ENCODE measurements around the gene AGPAT1. TPM values are rescaled to one million over a fixed set of nuclear protein-coding genes. Genes with fewer than 3 reads are reported as not detected.

Gene AGPAT1
- total RNA-seq, 1 experiment from 2014 or later: 37.8 TPM

DNA sequence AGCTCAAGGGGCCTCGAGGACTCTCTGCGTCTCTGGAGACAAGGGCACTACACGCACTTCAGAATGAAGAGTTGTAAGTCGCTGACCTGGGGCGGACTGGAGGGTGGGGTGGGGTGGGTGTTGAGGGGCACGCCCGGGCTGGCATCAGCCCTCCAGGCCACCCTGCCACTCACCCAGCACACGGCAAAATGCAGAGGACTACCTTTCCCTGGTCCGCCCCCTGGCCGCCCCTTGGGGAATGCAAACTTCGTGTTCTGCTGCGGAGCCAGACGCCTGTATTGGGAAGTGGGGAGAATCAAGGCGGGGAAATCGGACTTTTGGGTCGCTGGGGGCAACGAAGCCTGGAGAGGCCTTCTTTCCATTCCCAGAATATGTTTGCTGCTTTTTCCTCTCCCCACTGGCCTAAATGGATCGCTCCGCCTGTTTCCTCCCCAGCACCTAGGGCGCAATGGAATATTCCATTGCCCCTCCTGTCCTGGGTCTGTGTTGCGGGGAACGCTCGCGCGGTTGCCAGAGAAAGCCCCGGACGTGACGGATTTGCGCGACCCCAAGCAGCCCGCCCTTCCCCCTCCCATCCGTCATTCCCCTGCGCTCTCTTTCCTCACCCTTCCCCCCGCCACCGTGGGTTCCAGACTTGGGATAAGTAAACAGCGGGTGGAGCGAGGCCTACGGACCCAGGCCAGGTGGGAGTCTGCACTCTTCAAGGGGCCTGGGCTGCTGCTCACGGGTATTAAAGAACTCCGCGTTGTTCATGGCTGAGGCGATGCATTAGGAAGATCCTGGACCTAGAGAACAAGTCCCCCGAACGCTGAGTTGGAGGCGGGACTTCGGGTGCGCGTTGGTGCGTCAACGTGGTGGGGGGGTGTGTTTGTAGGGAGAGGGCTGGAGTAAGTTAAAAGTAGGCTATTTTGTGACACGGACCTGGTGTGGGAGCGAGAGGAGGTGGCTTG lies 22.0 kb downstream of the AGPAT1 start, which contains the start of gene PPT2:
TSS of gene PPT2 (plus strand) at position 578 of the 950 bp plus-strand sequence. CDS start 454 bp downstream, outside the sequence.
- CTCF ChIA-PET: interaction anchor here (0.6 to 1.1 kb wide), 10 partner anchors 8 to 1495 kb away, joined by 3 to 6 read pairs (median 4); partner anchors contain the start of gene EGFL8
- Mint-ChIP-seq H3K27me3 (ENCODE audit: insufficient read depth, unreplicated experiment) (no peaks in the 10 kb centered on the region), H3K36me3 (ENCODE audit: insufficient read depth, unreplicated experiment) (peaks cover 17% of the 10 kb centered on the region), H3K4me1 (ENCODE audit: insufficient read depth, unreplicated experiment) (peaks cover 18% of the 10 kb centered on the region), H3K9me3 (ENCODE audit: unreplicated experiment) (no peaks in the 10 kb centered on the region), H3K27ac (ENCODE audit: low read depth, unreplicated experiment) (peak within 1 kb of the TSS; percentile 83), H3K4me3 (ENCODE audit: unreplicated experiment) (peak within 1 kb of the TSS; percentile 86)
- TSS peak; percentile 46 for BruUV-seq (replicated peaks)
- TF ChIP-seq CTCF (IDR thresholded peaks at IDR 0.05; ENCODE audit: unreplicated experiment): no peak
- peak; percentile 79 for DNase-seq (ENCODE audit: unreplicated experiment)
- intact Hi-C loops (cut with micrococcal nuclease): loop anchor here (1.0 to 10.0 kb wide), 4 partner anchors 23 to 179 kb away; partner anchors contain the start of gene DXO
- POLR2A ChIA-PET: interaction anchor here (0.5 to 1.1 kb wide), 5 partner anchors 13 to 1273 kb away, joined by 3 to 6 read pairs (median 3); partner anchors contain the start of gene FKBPL

- Mint-ChIP-seq H3K27ac (ENCODE audit: low read depth, unreplicated experiment) (no peak overlapping the region), H3K4me3 (ENCODE audit: unreplicated experiment) (peak overlapping the region; percentile 86), H3K36me3 (ENCODE audit: insufficient read depth, unreplicated experiment) (peaks cover 16% of the 10 kb centered on the region), H3K9me3 (ENCODE audit: unreplicated experiment) (no peaks in the 10 kb centered on the region), H3K4me1 (ENCODE audit: insufficient read depth, unreplicated experiment) (peaks cover 18% of the 10 kb centered on the region), H3K27me3 (ENCODE audit: insufficient read depth, unreplicated experiment) (no peaks in the 10 kb centered on the region)
- ChIA-PET CTCF (interaction anchor here (1.1 kb wide), 1 partner anchor 36 kb away, joined by 4 read pairs; no protein-coding TSS in a partner anchor), POLR2A (interaction anchor here (0.5 to 1.0 kb wide), 4 partner anchors 12 to 1274 kb away, joined by 3 to 9 read pairs (median 4); no protein-coding TSS in a partner anchor)
- no peak for TF ChIP-seq CTCF (IDR thresholded peaks at IDR 0.05; ENCODE audit: unreplicated experiment)
- intact Hi-C loops (cut with micrococcal nuclease): loop anchor here (10.0 kb wide), 1 partner anchor 178 kb away; the partner anchor contains the start of gene DXO
- no TSS peak for BruUV-seq (replicated peaks)
- no peak for DNase-seq (ENCODE audit: unreplicated experiment)
Measured at GRCh38 chr6:32152769-32153563, 22.9 kb downstream of the AGPAT1 start.

DNA sequence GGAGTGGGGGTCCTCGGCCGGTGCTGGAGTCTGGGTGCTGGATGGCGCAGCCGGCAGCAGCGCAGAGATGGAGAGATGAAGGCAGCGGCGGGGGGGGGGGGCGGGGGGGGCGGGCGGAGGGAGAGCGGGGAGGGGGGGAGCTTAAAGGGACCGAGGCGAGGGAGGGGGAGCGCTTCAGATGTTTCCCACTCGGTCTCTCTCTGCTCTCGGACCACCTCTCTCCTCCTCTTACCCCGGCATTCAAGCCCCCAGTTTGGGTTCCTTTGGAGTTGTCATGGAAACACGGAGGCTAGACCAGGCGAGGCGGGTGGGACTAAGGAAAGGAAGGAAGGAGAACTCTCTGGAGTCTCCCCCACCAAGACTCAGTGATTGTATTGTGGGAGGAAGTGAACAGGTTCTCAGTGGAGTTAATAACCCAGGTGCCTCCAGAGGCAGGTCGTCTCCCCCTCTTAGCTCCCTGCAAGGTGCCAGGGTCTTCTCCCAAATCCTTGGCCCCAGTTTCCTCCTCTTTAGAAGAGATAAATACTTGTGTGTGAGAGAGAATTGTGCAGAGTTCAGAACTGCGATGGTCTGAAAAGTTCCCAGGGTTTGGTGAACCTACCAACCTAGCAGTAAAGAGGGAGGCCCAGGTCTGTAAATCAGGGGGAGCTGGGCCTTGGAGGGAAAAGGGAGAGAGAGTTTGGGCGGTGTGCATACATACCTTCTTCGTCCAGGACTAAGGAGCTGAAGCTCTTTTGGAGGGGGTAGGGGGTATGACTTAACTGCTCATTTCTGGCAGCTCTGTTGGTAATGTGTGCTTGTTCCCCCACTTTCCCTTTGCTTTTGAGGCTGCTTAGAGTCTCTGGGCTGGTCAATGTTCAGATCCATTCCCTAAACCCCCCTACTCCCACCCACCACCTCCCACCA lies 23.8 kb downstream of the AGPAT1 start, which contains the start of gene PRRT1:
TSS of gene PRRT1 (minus strand) at position 77 of the 906 bp plus-strand sequence. CDS start 112 bp downstream, outside the sequence.
- BruUV-seq (replicated peaks): no TSS peak

More for the DNA sequence above, 23.8 kb downstream of the AGPAT1 start, which contains the start of gene PRRT1:
- Mint-ChIP-seq H3K4me1 (ENCODE audit: insufficient read depth, unreplicated experiment) (peaks cover 18% of the 10 kb centered on the region), H3K36me3 (ENCODE audit: insufficient read depth, unreplicated experiment) (peaks cover 10% of the 10 kb centered on the region), H3K9me3 (ENCODE audit: unreplicated experiment) (no peaks in the 10 kb centered on the region), H3K4me3 (ENCODE audit: unreplicated experiment) (no peak within 1 kb of the TSS), H3K27me3 (ENCODE audit: insufficient read depth, unreplicated experiment) (no peaks in the 10 kb centered on the region), H3K27ac (ENCODE audit: low read depth, unreplicated experiment) (no peak within 1 kb of the TSS)
- POLR2A ChIA-PET: interaction anchor here (0.6 kb wide), 1 partner anchor 36 kb away, joined by 9 read pairs; no protein-coding TSS in a partner anchor
- no peak for TF ChIP-seq CTCF (IDR thresholded peaks at IDR 0.05; ENCODE audit: unreplicated experiment)
- DNase-seq (ENCODE audit: unreplicated experiment): no peak
- CTCF ChIA-PET: interaction anchor here (0.6 to 1.1 kb wide), 2 partner anchors 9 to 35 kb away, joined by 3 to 4 read pairs; no protein-coding TSS in a partner anchor
- intact Hi-C loops (cut with micrococcal nuclease): loop anchor here (10.0 kb wide), 1 partner anchor 177 kb away; the partner anchor contains the start of gene DXO
